ENCODE results near the gene CLIC4.

The CLIC4 gene

DNA sequence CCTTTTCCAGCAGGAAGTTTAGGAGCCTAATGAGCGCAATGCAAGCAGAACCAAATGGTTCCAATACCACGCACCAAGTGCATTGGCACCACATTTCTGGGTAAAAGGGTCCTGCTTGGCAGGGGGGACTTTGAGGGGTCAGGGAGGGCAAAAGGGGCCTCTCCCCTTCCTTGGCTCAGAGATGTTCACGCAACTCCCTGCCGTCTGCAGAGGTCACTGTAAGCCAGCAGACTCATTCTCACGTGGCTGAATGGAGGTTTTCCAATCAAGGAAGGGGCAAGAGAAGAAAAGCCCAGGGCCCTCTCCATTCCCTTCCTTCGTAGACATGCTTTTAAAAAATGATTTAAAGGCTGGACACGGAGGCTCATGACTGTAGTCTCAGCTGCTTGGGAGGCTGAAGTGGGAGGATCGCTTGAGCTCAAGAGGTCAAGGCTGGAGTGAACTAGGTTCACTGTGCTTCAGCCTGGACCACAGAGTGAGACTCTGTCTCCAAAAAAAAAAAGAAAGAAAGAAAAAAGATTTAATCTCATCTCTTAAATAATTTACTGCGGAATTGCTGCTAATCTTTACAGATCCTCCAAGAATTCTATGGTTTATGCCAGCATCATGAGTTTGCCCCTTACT lies 104.5 kb downstream of the CLIC4 start:
- in situ Hi-C loops (cut with HindIII; ENCODE audit: low sequenced_read_pairs): no loop called here
- TF ChIP-seq, protein P1, sequence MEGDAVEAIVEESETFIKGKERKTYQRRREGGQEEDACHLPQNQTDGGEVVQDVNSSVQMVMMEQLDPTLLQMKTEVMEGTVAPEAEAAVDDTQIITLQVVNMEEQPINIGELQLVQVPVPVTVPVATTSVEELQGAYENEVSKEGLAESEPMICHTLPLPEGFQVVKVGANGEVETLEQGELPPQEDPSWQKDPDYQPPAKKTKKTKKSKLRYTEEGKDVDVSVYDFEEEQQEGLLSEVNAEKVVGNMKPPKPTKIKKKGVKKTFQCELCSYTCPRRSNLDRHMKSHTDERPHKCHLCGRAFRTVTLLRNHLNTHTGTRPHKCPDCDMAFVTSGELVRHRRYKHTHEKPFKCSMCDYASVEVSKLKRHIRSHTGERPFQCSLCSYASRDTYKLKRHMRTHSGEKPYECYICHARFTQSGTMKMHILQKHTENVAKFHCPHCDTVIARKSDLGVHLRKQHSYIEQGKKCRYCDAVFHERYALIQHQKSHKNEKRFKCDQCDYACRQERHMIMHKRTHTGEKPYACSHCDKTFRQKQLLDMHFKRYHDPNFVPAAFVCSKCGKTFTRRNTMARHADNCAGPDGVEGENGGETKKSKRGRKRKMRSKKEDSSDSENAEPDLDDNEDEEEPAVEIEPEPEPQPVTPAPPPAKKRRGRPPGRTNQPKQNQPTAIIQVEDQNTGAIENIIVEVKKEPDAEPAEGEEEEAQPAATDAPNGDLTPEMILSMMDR (IDR thresholded peaks at IDR 0.05; ENCODE audit: low read depth, low read length, missing control alignments): peak; percentile 30
- no peak for DNase-seq (ENCODE audit: low read depth)
- H3K4me3 ChIP-seq (ENCODE audit: low read depth, low read length): no peak overlapping the region

DNA sequence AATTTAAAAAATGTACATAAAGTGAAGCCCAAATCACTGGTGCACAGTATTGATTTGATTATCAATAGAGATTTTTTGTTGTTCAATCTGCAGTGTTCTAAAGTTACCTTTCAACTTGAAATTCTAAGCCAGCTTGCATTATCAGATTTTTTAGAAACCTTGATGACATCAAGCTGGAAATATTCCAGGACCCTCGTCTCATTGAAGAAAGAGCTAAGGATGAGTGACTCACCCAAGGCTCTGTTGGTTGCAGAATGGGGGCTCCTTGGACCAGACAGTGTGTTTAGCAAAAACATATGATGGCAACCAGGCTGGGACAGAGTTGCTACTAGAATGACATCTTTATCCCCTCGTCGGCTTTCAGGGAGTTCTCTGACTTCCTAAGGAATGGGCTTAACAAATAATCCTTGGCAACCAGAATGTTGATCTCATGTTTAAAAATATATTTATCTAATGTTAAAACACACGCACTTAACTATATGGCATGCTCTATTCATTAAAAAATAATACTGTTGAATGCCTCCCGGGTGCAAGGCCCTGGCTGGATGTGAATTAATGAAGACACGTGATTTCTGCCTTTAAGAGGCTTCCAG lies 105.2 kb downstream of the CLIC4 start:
- DNase-seq (ENCODE audit: low read depth): no peak
- TF ChIP-seq, protein P1 (IDR thresholded peaks at IDR 0.05; ENCODE audit: low read depth, low read length, missing control alignments): no peak
- in situ Hi-C loops (cut with HindIII; ENCODE audit: low sequenced_read_pairs): no loop called here

DNA sequence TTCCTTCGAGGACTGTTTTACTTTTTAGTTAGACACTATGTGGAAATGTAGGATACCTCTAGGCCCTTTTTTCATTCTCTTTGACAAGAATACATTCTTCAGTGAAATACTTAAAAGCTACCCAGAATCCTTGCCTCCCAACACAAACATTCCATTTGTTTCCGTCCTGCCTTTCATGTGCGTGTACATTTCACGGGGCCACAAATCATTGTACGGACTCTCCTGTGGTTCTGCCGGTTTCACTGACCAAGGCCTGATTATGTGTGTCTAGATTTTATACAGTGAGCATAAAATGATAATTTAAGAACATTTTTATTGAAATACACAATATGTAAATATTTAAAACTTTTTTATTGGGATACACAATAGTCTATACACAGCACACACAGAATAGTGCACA lies 108.4 kb downstream of the CLIC4 start:
- TF ChIP-seq, protein P1 (IDR thresholded peaks at IDR 0.05; ENCODE audit: low read depth, low read length, missing control alignments): no peak
- in situ Hi-C loops (cut with HindIII; ENCODE audit: low sequenced_read_pairs): no loop called here
- no peak for DNase-seq (ENCODE audit: low read depth)
- H3K4me3 ChIP-seq (ENCODE audit: low read depth, low read length): no peak overlapping the region

More for the DNA sequence above, 105.2 kb downstream of the CLIC4 start:
- H3K4me3 ChIP-seq (ENCODE audit: low read depth, low read length): no peak overlapping the region

DNA sequence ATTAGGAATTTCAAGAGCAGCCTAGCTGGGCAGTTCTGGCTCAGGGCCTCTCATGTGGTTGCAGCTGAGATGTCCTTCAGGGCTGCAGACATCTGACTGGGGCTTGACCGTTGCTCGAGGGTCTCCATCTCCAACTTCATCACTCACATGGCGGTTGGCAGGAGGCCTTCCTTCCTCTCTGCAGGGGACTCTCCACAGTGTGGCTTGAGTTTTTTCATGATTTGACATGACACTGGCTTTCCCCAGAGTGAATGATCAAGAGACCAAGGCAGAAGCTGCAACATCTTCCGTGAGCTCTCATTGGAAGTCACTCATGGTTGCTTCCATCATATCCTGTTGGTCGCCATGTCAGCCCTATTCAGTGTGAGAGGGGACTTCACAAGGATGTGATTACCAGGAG lies 110.2 kb downstream of the CLIC4 start:
- no peak for DNase-seq (ENCODE audit: low read depth)
- TF ChIP-seq, protein P1 (IDR thresholded peaks at IDR 0.05; ENCODE audit: low read depth, low read length, missing control alignments): no peak
- in situ Hi-C loops (cut with HindIII; ENCODE audit: low sequenced_read_pairs): no loop called here

GRCh38 chr1:24856787-24857506 lies 111.7 kb downstream of the CLIC4 start:
- TF ChIP-seq, protein P1 (IDR thresholded peaks at IDR 0.05; ENCODE audit: low read depth, low read length, missing control alignments): no peak
- in situ Hi-C loops (cut with HindIII; ENCODE audit: low sequenced_read_pairs): no loop called here
- no peak for DNase-seq (ENCODE audit: low read depth)
- no peak overlapping the region for H3K4me3 ChIP-seq (ENCODE audit: low read depth, low read length)

More for the DNA sequence above, 110.2 kb downstream of the CLIC4 start:
- H3K4me3 ChIP-seq (ENCODE audit: low read depth, low read length): no peak overlapping the region

GRCh38 chr1:24857507-24858133 lies 112.4 kb downstream of the CLIC4 start:
- in situ Hi-C loops (cut with HindIII; ENCODE audit: low sequenced_read_pairs): no loop called here
- no peak overlapping the region for H3K4me3 ChIP-seq (ENCODE audit: low read depth, low read length)
- TF ChIP-seq, protein P1 (IDR thresholded peaks at IDR 0.05; ENCODE audit: low read depth, low read length, missing control alignments): no peak
- DNase-seq (ENCODE audit: low read depth): no peak

All from astrocyte of the cerebellum (primary cell).